ENCODE data around the gene CRYGC.
"Not testable (repeated sequence)": the region's sequence is repeated elsewhere in the genome, so short reads cannot be mapped to it uniquely, and the experiment has no call there.

Gene CRYGC

DNA sequence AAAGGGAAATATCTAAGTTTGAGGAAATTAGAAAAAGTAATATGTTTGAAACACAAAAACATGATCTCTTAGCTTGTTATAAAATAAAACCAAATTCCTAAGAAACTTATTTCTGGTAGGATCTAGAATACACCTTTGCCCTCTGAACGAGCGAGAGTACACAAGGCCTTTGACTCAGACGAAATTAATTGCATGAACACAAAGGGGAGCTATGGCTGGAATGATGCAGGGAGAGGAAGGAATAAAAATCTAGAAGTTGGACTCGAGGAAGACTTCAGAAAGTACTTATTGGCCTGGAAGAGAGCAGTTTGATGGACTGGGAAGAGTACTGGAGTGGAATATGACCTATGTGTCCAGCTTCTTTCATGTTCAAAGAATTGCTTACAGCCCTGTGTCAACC lies 4.4 kb downstream of the CRYGC start:
- Histone ChIP-seq H3K36me3 (ENCODE audit: control insufficient read depth, insufficient read depth, low read length) (no peaks in the 10 kb centered on the region), H3K27me3 (replicated peaks; ENCODE audit: control insufficient read depth, insufficient read depth, low read length) (no peaks in the 10 kb centered on the region; the same call in 1 of the 2 replicates), H3K4me3 (replicated peaks; ENCODE audit: low read depth, low read length) (no peak overlapping the region)
- TF ChIP-seq CTCF (IDR thresholded peaks at IDR 0.05; ENCODE audit: insufficient read depth, low read length, poor library complexity, severe bottlenecking), result no peak
- DNase-seq (ENCODE audit: extremely low read depth, insufficient read length), result no peak

GRCh38 chr2:208124013-208124715 lies 5.5 kb downstream of the CRYGC start, which contains the start of gene CRYGD:
Gene CRYGD, minus strand, starts transcription at chr2:208124524. Its CDS starts 51 bp downstream, at chr2:208124473.
- DNase-seq (ENCODE audit: extremely low read depth, insufficient read length); H3K36me3 ChIP-seq (ENCODE audit: control insufficient read depth, insufficient read depth, low read length); H3K27me3 ChIP-seq (replicated peaks; ENCODE audit: control insufficient read depth, insufficient read depth, low read length); H3K4me3 ChIP-seq (replicated peaks; ENCODE audit: low read depth, low read length): not testable (repeated sequence)

- no peak for DNase-seq (ENCODE audit: extremely low read depth, insufficient read length)
- Histone ChIP-seq H3K27me3 (replicated peaks; ENCODE audit: control insufficient read depth, insufficient read depth, low read length) (no peaks in the 10 kb centered on the region; the same call in 1 of the 2 replicates), H3K36me3 (ENCODE audit: control insufficient read depth, insufficient read depth, low read length) (no peaks in the 10 kb centered on the region), H3K4me3 (replicated peaks; ENCODE audit: low read depth, low read length) (no peak overlapping the region)
- TF ChIP-seq CTCF (IDR thresholded peaks at IDR 0.05; ENCODE audit: insufficient read depth, low read length, poor library complexity, severe bottlenecking), result no peak
These were observed 7.4 kb downstream of the CRYGC start for GRCh38 chr2:208122248-208122647.

- no peak overlapping the region for H3K4me3 ChIP-seq (replicated peaks; ENCODE audit: low read depth, low read length)
- H3K27me3 ChIP-seq (replicated peaks; ENCODE audit: control insufficient read depth, insufficient read depth, low read length), result no peaks in the 10 kb centered on the region
- no peak for DNase-seq (ENCODE audit: extremely low read depth, insufficient read length)
- TF ChIP-seq CTCF (IDR thresholded peaks at IDR 0.05; ENCODE audit: insufficient read depth, low read length, poor library complexity, severe bottlenecking), result no peak
- no peaks in the 10 kb centered on the region for H3K36me3 ChIP-seq (ENCODE audit: control insufficient read depth, insufficient read depth, low read length)
These were observed 10.7 kb downstream of the CRYGC start for GRCh38 chr2:208118918-208119317.

DNA sequence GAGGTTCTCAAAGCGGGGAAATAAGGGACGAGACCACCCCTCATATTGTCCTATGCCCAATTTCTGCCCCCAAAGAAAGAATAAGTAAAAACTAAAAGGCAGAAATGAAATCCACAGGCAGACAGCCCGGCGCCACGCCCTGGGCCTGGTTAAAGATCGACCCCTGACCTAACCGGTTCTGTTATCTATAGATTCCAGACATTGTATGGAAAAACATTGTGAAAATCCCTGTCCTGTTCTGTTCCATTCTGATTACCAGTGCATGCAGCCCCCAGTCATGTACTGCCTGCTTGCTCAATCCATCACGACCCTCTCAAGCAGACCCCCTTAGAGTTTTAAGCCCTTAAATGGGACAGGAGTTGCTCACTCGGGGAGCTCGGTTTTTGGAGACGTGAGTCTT lies 12.2 kb downstream of the CRYGC start:
- H3K36me3 ChIP-seq (ENCODE audit: control insufficient read depth, insufficient read depth, low read length); H3K27me3 ChIP-seq (replicated peaks; ENCODE audit: control insufficient read depth, insufficient read depth, low read length); DNase-seq (ENCODE audit: extremely low read depth, insufficient read length); H3K4me3 ChIP-seq (replicated peaks; ENCODE audit: low read depth, low read length): not testable (repeated sequence)

GRCh38 chr2:208112969-208113368 lies 16.7 kb downstream of the CRYGC start:
- DNase-seq (ENCODE audit: extremely low read depth, insufficient read length), result no peak
- Histone ChIP-seq H3K36me3 (ENCODE audit: control insufficient read depth, insufficient read depth, low read length) (no peaks in the 10 kb centered on the region), H3K4me3 (replicated peaks; ENCODE audit: low read depth, low read length) (no peak overlapping the region), H3K27me3 (replicated peaks; ENCODE audit: control insufficient read depth, insufficient read depth, low read length) (no peaks in the 10 kb centered on the region; the same call in 1 of the 2 replicates)
- TF ChIP-seq CTCF (IDR thresholded peaks at IDR 0.05; ENCODE audit: insufficient read depth, low read length, poor library complexity, severe bottlenecking), result no peak

GRCh38 chr2:208112273-208112745 lies 17.3 kb downstream of the CRYGC start:
- not testable (repeated sequence) for H3K27me3 ChIP-seq (replicated peaks; ENCODE audit: control insufficient read depth, insufficient read depth, low read length); DNase-seq (ENCODE audit: extremely low read depth, insufficient read length); H3K4me3 ChIP-seq (replicated peaks; ENCODE audit: low read depth, low read length); H3K36me3 ChIP-seq (ENCODE audit: control insufficient read depth, insufficient read depth, low read length)

All from GM06990 (cell line).